WERI-Rb-1 (cell line): ENCODE measurements around the gene MGAT5.

Experiments
- DNase-seq: peaks from one replicate; pipeline ENCODE4 v3.0.0-alpha.2; 2020
- H3K27ac ChIP-seq: fragments of 250-450 bp; sonication (Bioruptor Pico); 2 replicates; pipeline ENCODE4 v1.5.1; 2020; ENCODE audit warnings: mild to moderate bottlenecking, moderate library complexity
- H3K27me3 ChIP-seq: fragments of 250-450 bp; sonication (Bioruptor Pico); 2 replicates; pipeline ENCODE4 v1.5.1; 2021; ENCODE audit warnings: mild to moderate bottlenecking, low read depth, moderate library complexity; ENCODE audit not compliant: insufficient read depth, severe bottlenecking
- H3K36me3 ChIP-seq: fragments of 250-450 bp; sonication (Bioruptor Pico); 2 replicates; pipeline ENCODE4 v1.5.1; 2020; ENCODE audit warnings: mild to moderate bottlenecking, moderate library complexity
- H3K4me3 ChIP-seq: 2 replicates; pipeline ENCODE4 v1.5.1; 2011; ENCODE audit warnings: low read depth, mild to moderate bottlenecking, control low read depth, low read length
- H3K9me3 ChIP-seq: fragments of 250-450 bp; sonication (Bioruptor Pico); 2 replicates; pipeline ENCODE4 v1.5.1; 2021; ENCODE audit warnings: mild to moderate bottlenecking, moderate library complexity; ENCODE audit not compliant: severe bottlenecking
- CTCF ChIP-seq: IDR thresholded peaks from 2 replicates; pipeline ENCODE4 v1.5.1; 2011; ENCODE audit warnings: low read depth, mild to moderate bottlenecking, control low read depth, inconsistent platforms, low read length

Gene MGAT5

GRCh38 chr2:134482766-134483340, 229.0 kb downstream of the MGAT5 start:
- DNase-seq: no peak
- Histone ChIP-seq H3K36me3 (no peaks in the 10 kb centered on the region), H3K27ac (no peak overlapping the region), H3K9me3 (no peaks in the 10 kb centered on the region), H3K4me3 (no peak overlapping the region), H3K27me3 (no peaks in the 10 kb centered on the region)
- no peak for TF ChIP-seq CTCF

- peak; percentile 19; the same call in 1 of the 2 replicates for TF ChIP-seq CTCF
- no peaks in the 10 kb centered on the region for H3K36me3 ChIP-seq
- no peak overlapping the region for H3K4me3 ChIP-seq
- H3K9me3 ChIP-seq: no peaks in the 10 kb centered on the region
- H3K27me3 ChIP-seq: no peaks in the 10 kb centered on the region
- H3K27ac ChIP-seq: no peak overlapping the region
- no peak for DNase-seq
Observed at GRCh38 chr2:134489732-134490384, 236.0 kb downstream of the MGAT5 start.

GRCh38 chr2:134490559-134490958, 236.7 kb downstream of the MGAT5 start:
- no peak for TF ChIP-seq CTCF
- Histone ChIP-seq H3K27me3 (no peaks in the 10 kb centered on the region), H3K9me3 (no peaks in the 10 kb centered on the region), H3K36me3 (no peaks in the 10 kb centered on the region), H3K4me3 (no peak overlapping the region), H3K27ac (no peak overlapping the region)
- DNase-seq: no peak

- Histone ChIP-seq H3K4me3 (no peak overlapping the region), H3K27me3 (no peaks in the 10 kb centered on the region), H3K27ac (no peak overlapping the region), H3K36me3 (no peaks in the 10 kb centered on the region), H3K9me3 (no peaks in the 10 kb centered on the region)
- TF ChIP-seq CTCF: no peak
- DNase-seq: no peak
Observed at GRCh38 chr2:134491022-134491421, 237.2 kb downstream of the MGAT5 start.

GRCh38 chr2:134491771-134492441, 238.0 kb downstream of the MGAT5 start:
- no peak overlapping the region for H3K27ac ChIP-seq
- peak; percentile 49 for TF ChIP-seq CTCF
- no peaks in the 10 kb centered on the region for H3K36me3 ChIP-seq
- DNase-seq: peak; percentile 53
- H3K9me3 ChIP-seq: no peaks in the 10 kb centered on the region
- H3K27me3 ChIP-seq: no peaks in the 10 kb centered on the region
- H3K4me3 ChIP-seq: no peak overlapping the region
